ENCODE measurements around the gene TBC1D21. TPM values are rescaled to one million over a fixed set of nuclear protein-coding genes. Genes with fewer than 3 reads are reported as not detected.

The TBC1D21 gene
- total RNA-seq, 1 donor from 2014 or later = not detected

DNA sequence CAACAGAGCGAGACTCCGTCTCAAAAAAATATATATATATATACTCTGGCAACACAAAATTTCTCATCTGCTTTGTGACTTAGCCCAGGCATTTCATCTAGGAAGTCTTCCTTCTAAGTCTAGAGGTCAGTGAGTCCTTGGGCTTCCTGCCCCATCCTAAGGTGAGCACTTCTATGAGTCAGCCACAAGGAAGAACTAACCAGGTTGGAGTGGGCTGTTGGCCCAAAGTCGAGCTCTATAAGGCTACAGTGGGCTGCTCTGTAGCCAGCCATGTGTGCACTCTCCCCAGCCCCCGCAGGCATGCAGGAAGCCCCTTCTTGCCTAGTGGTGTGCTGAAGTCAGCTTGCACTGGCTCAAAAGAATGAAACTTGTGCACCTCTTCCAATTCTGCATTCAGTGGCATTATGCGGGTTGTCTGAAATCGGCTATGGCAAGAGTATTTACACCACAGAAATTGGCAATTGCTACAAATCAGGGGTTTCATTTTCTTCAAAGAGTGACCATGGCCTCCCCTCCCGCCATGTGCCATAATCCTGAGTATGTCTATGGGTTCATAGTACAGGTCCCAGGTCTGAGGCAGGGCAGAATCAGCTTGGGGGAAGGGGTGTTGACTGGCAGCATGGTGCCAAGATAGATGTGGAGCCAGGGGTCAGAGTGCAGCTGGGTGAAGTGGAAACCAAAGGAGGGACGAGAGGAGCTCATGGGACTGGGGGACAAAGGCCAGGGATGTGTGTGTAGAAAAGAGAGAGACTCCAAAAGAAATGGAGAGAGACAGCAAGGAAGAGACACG is 30.9 kb downstream of the TBC1D21 start:
- peaks cover 2 to 9% of the 10 kb centered on the region in 2 donors for H3K4me1 ChIP-seq
- no peaks in the 10 kb centered on the region for H3K9me3 ChIP-seq
- H3K36me3 ChIP-seq = peaks cover 0 to 3% of the 10 kb centered on the region in 2 donors
- no peak for DNase-seq (ENCODE audit: low spot score in 2 of 2)
- H3K27ac ChIP-seq = no peak overlapping the region
- H3K4me3 ChIP-seq = no peak overlapping the region
- H3K27me3 ChIP-seq = no peaks in the 10 kb centered on the region
- intact Hi-C loops (cut with DNase I) = loop anchor here (10.0 kb wide), 1 partner anchor 61 kb away; no protein-coding TSS in a partner anchor
- TF ChIP-seq, protein P1, sequence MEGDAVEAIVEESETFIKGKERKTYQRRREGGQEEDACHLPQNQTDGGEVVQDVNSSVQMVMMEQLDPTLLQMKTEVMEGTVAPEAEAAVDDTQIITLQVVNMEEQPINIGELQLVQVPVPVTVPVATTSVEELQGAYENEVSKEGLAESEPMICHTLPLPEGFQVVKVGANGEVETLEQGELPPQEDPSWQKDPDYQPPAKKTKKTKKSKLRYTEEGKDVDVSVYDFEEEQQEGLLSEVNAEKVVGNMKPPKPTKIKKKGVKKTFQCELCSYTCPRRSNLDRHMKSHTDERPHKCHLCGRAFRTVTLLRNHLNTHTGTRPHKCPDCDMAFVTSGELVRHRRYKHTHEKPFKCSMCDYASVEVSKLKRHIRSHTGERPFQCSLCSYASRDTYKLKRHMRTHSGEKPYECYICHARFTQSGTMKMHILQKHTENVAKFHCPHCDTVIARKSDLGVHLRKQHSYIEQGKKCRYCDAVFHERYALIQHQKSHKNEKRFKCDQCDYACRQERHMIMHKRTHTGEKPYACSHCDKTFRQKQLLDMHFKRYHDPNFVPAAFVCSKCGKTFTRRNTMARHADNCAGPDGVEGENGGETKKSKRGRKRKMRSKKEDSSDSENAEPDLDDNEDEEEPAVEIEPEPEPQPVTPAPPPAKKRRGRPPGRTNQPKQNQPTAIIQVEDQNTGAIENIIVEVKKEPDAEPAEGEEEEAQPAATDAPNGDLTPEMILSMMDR (IDR thresholded peaks at IDR 0.05) = no peak

DNA sequence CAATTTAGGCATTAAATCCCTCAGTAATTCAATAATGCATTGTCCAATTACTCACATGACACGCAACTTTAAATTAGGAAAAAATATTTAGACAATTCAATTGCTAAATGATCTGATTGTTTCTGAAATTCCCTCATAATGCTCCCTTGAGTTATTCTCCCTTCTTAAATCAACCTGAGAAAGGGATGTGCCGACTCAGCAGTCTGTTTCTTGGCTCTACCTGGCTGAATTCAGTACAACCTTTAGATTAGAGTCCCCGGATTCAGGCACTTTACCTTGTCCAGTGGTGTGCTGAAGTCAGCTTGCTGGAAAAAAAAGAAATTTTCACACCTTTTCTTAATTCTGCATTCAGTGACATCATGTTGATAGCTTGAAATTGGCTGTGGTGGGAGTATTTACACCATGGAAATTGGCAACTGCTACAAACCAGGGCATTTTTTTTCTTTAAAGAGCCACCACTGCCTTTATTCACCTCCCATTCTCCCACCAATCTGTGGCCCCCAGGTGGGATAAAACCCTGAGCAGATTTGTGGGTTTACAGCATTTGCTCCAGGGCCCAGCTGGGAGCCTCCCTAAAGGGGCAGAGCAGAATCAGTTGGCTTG is 32.0 kb downstream of the TBC1D21 start:
- intact Hi-C loops (cut with DNase I) = loop anchor here (10.0 kb wide), 1 partner anchor 59 kb away; no protein-coding TSS in a partner anchor
- Histone ChIP-seq H3K27me3 (no peaks in the 10 kb centered on the region), H3K4me1 (peaks cover 0 to 2% of the 10 kb centered on the region in 2 donors), H3K27ac (no peak overlapping the region), H3K9me3 (no peaks in the 10 kb centered on the region), H3K4me3 (no peak overlapping the region), H3K36me3 (peaks cover 0 to 6% of the 10 kb centered on the region in 2 donors)
- DNase-seq (ENCODE audit: low spot score in 2 of 2) = no peak
- TF ChIP-seq, protein P1 (IDR thresholded peaks at IDR 0.05) = no peak

DNA sequence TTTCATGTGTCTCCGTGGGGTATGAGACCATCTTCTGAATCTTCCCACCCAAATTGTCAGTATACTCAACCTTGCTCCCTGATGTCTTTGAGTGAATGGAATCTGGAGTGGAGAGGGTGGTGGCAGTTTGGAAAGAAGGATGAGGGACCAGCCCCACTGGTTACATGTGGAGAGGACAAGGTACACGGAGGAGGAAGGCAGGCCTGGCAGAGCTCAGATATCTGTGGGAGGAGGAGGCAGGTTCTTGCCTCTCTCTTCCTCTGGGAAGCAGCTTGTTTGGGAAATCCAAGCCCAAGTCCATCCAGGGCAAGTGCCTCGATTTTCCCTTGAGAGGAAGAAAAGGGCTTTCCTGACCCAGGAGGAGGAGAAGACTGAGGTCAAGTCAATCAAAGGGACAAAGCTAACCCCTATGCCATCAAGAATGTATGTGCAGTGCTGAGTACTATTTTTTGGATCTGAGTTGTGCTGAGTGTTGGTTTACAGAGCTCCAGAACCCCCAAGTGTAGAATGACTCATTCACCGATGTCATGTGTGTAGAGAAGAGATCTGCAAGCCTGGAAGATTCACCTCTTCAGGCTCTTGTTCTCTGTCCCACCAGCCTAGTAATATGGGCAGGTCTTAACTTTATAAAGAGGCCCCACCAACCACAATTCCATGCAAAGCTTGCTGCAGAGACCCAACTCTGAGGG is 33.1 kb downstream of the TBC1D21 start:
- TF ChIP-seq, protein P1 (IDR thresholded peaks at IDR 0.05) = no peak
- H3K27me3 ChIP-seq = no peaks in the 10 kb centered on the region
- no peaks in the 10 kb centered on the region for H3K4me1 ChIP-seq
- H3K36me3 ChIP-seq = peaks cover 0 to 6% of the 10 kb centered on the region in 2 donors
- H3K4me3 ChIP-seq = no peak overlapping the region
- no peak overlapping the region for H3K27ac ChIP-seq
- intact Hi-C loops (cut with DNase I) = loop anchor here (10.0 kb wide), 1 partner anchor 58 kb away; no protein-coding TSS in a partner anchor
- no peaks in the 10 kb centered on the region for H3K9me3 ChIP-seq
- no peak for DNase-seq (ENCODE audit: low spot score in 2 of 2)

DNA sequence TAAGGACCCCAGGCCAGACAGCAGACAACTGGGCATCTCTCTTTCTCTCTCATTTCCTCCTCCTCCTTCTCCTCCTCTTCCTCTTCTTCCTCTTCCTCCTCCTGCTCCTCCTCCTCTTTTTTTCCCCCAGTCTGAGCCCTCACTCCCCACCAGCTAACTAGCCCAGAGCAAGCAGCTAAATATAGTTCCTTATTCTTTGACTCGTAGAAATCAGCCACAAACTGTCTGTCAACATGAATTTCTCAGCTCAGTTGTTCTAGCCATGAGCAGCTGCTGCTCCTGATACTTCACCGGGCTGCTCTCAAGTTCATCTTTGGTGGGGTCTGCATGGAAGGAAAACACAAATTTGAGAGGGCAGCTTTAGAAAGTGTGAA is 33.7 kb downstream of the TBC1D21 start:
- Histone ChIP-seq H3K27me3 (no peaks in the 10 kb centered on the region), H3K4me1 (no peaks in the 10 kb centered on the region), H3K36me3 (peaks cover 0 to 6% of the 10 kb centered on the region in 2 donors), H3K27ac (no peak overlapping the region), H3K4me3 (no peak overlapping the region), H3K9me3 (no peaks in the 10 kb centered on the region)
- no peak for DNase-seq (ENCODE audit: low spot score in 2 of 2)
- intact Hi-C loops (cut with DNase I) = loop anchor here (10.0 kb wide), 1 partner anchor 58 kb away; no protein-coding TSS in a partner anchor
- TF ChIP-seq, protein P1 (IDR thresholded peaks at IDR 0.05) = no peak

DNA sequence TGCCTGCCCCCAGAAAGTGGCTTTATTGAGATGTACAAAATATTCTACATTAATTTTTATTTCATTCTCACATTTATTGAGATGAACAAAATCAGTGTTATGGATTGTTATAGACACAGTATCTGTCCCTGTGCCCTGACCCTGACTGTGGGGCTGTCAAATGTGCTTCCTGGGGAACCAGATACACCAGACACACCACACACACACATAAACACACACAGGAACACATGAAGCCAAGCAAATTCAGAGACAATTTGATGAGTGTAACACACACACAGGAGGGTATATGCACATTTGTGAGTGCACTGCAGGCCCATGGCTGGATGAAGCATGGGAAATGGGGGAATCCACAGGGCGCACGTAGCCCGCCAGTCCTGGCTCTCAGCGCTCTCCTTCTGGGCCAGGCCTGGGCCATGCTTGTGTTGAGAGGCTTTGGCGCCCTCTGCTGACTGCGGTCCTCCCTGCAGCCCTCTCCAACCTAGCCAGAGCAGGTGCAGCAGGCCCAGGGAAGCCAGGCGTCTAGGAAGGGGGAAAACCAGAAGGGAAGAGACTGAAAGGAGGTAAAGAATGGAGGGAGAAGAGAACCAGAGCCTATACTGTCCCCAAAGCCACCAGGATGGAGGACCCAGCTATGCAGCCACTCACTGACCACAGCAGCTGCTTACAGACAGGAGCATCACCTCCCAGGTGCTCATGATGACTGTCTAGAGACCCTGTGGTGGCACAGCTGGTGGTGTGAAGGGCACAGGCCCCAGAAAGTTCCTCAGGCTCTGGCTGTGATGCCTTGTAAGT is 34.9 kb downstream of the TBC1D21 start:
- intact Hi-C loops (cut with DNase I) = loop anchor here (1.0 to 10.0 kb wide), 3 partner anchors 11 to 57 kb away; no protein-coding TSS in a partner anchor
- H3K4me3 ChIP-seq = no peak overlapping the region
- TF ChIP-seq, protein P1 (IDR thresholded peaks at IDR 0.05) = peak; percentile 86 to 95 (median 92)

More for the DNA sequence above, 34.9 kb downstream of the TBC1D21 start:
- H3K9me3 ChIP-seq = no peaks in the 10 kb centered on the region
- H3K36me3 ChIP-seq = peaks cover 0 to 6% of the 10 kb centered on the region in 2 donors
- H3K27ac ChIP-seq = no peak overlapping the region
- no peaks in the 10 kb centered on the region for H3K27me3 ChIP-seq
- H3K4me1 ChIP-seq = no peaks in the 10 kb centered on the region
- peak in 1 of 2 donors; percentile 90 for DNase-seq (ENCODE audit: low spot score in 2 of 2)
